Caco-2 (cell line): ENCODE data around the gene ZNF622. TPM values are rescaled to one million over a fixed set of nuclear protein-coding genes. Genes with fewer than 3 reads are reported as not detected.
"Not testable (repeated sequence)": the region's sequence is repeated elsewhere in the genome, so short reads cannot be mapped to it uniquely, and the experiment has no call there.

Source experiments
- BruUV-seq: library from RNA; stranded (reverse); fragments of 400-500 nt; replicated peaks from 2 replicates; lab custom pipeline; 2021; lab: Mats Ljungman, UMichigan
- CTCF ChIA-PET: fragments of 300-600 bp; sonication (Branson Sonifier 250); formaldehyde crosslinking; loops from one replicate; lab custom pipeline; 2022; ENCODE audit warnings: antibody characterized with exemption; lab: Charles Lee
- POLR2A ChIA-PET: fragments of 300-600 bp; sonication (Branson Sonifier 250); formaldehyde crosslinking; loops from one replicate; lab custom pipeline; 2022; ENCODE audit warnings: antibody characterized with exemption; lab: Charles Lee
- DNase-seq, 2 experiments: peaks; one replicate each; pipeline versions ENCODE4 v3.0.0 to v3.0.0-alpha.2; 2020 to 2022
- H3K27me3 ChIP-seq: replicated peaks from 2 replicates; pipeline ENCODE4 v1.6.0; 2011; ENCODE audit warnings: low read length; ENCODE audit not compliant: control insufficient read depth, insufficient read depth
- H3K36me3 ChIP-seq: 2 replicates; pipeline ENCODE4 v1.5.1; 2011; ENCODE audit warnings: low read length; ENCODE audit not compliant: control insufficient read depth, insufficient read depth
- H3K4me1 ChIP-seq: fragments of 250-450 bp; sonication (Bioruptor Pico); 2 replicates; pipeline ENCODE4 v1.5.1; 2020; ENCODE audit warnings: mild to moderate bottlenecking
- H3K4me3 ChIP-seq: 2 replicates; pipeline ENCODE4 v1.5.1; 2011; ENCODE audit warnings: low read depth, mild to moderate bottlenecking, control low read depth, low read length
- H3K9me3 ChIP-seq: fragments of 250-450 bp; sonication (Bioruptor Pico); 2 replicates; pipeline ENCODE4 v1.5.1; 2020; ENCODE audit warnings: mild to moderate bottlenecking, moderate library complexity
- H3K27ac Mint-ChIP-seq: one replicate; pipeline ENCODE4 v1.8.0; 2022; ENCODE audit warnings: mixed read lengths; ENCODE audit not compliant: unreplicated experiment
- H3K27me3 Mint-ChIP-seq: one replicate; pipeline ENCODE4 v1.8.0; 2022; ENCODE audit warnings: mixed read lengths; ENCODE audit not compliant: insufficient read depth, unreplicated experiment
- H3K36me3 Mint-ChIP-seq: one replicate; pipeline ENCODE4 v1.8.0; 2022; ENCODE audit warnings: mild to moderate bottlenecking, mixed read lengths; ENCODE audit not compliant: insufficient read depth, unreplicated experiment
- H3K4me1 Mint-ChIP-seq: one replicate; pipeline ENCODE4 v1.8.0; 2022; ENCODE audit warnings: low read depth, mixed read lengths; ENCODE audit not compliant: unreplicated experiment
- H3K4me3 Mint-ChIP-seq: one replicate; pipeline ENCODE4 v1.8.0; 2022; ENCODE audit warnings: mild to moderate bottlenecking, moderate library complexity, mixed read lengths; ENCODE audit not compliant: unreplicated experiment
- H3K9me3 Mint-ChIP-seq: one replicate; pipeline ENCODE4 v1.8.0; 2022; ENCODE audit warnings: mixed read lengths; ENCODE audit not compliant: unreplicated experiment
- intact Hi-C: fragments of 100-400 bp; cut with micrococcal nuclease; formaldehyde crosslinking; loops from one replicate; pipeline ENCODE4 v1.10.0; 2022; ENCODE audit not compliant: unreplicated experiment
- total RNA-seq: library from RNA; stranded (reverse); gene quantifications from 2 replicates; pipeline ENCODE4 v1.2.3, GENCODE V29; 2022
- TF ChIP-seq, protein P1 (sequence below), 2 experiments: fragments of 200-600 bp in 1 of 2; IDR thresholded peaks; 1 replicate in 1 of 2; 2 replicates in 1 of 2; pipeline versions ENCODE4 v1.5.1 to v1.8.0; 2011 to 2022; ENCODE audit warnings: antibody characterized with exemption in 1 of 2, control low read depth in 1 of 2, inconsistent platforms in 1 of 2, low read depth in 1 of 2, low read length in 1 of 2, mild to moderate bottlenecking in 1 of 2, moderate library complexity in 1 of 2; ENCODE audit not compliant: insufficient read depth in 1 of 2, severe bottlenecking in 1 of 2, unreplicated experiment in 1 of 2

Gene ZNF622
- total RNA-seq, 1 experiment from 2014 or later: 46.0 TPM

DNA sequence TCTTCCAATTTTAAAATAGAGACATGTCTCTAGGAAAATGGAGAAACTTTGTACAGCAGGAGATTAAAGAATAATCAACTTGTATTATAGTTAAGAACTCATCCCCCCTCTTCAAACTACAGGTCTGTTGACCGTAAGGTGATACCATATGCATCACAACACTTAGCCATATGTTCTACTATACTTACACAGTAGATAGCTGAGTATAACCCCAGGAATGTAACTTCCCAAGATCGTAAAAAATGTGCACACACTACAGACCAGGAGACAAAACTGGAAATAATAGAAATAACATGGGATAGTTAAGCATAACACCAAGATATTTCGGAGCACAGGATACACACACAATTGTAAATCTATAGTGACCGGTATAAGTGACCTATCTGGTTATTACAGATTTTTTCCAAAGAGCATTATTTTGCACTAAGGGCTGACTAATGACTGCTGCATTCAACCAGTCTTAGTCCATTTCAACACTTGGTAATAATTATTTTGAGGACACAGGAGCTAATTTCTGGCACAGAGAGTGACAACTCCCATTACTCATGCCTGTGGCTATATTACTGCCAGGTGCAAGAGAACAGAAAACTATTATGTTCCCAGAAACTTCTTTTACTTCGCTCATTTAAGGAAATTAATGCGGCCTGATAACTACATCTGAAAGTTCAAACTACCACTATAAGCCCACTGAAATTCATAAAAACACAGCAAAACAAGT is 15.4 kb upstream of the ZNF622 start:
- H3K4me3 ChIP-seq: no peak overlapping the region
- Mint-ChIP-seq H3K4me3 (no peak overlapping the region), H3K27ac (no peak overlapping the region), H3K4me1 (peaks cover 29% of the 10 kb centered on the region), H3K27me3 (no peaks in the 10 kb centered on the region), H3K36me3 (no peaks in the 10 kb centered on the region), H3K9me3 (no peaks in the 10 kb centered on the region)
- intact Hi-C loops: no loop called here
- TF ChIP-seq, protein P1, sequence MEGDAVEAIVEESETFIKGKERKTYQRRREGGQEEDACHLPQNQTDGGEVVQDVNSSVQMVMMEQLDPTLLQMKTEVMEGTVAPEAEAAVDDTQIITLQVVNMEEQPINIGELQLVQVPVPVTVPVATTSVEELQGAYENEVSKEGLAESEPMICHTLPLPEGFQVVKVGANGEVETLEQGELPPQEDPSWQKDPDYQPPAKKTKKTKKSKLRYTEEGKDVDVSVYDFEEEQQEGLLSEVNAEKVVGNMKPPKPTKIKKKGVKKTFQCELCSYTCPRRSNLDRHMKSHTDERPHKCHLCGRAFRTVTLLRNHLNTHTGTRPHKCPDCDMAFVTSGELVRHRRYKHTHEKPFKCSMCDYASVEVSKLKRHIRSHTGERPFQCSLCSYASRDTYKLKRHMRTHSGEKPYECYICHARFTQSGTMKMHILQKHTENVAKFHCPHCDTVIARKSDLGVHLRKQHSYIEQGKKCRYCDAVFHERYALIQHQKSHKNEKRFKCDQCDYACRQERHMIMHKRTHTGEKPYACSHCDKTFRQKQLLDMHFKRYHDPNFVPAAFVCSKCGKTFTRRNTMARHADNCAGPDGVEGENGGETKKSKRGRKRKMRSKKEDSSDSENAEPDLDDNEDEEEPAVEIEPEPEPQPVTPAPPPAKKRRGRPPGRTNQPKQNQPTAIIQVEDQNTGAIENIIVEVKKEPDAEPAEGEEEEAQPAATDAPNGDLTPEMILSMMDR (IDR thresholded peaks at IDR 0.05; ENCODE audit: insufficient read depth in 1 of 2, low read depth in 1 of 2, low read length in 1 of 2, severe bottlenecking in 1 of 2, unreplicated experiment in 1 of 2): no peak
- H3K9me3 ChIP-seq: no peaks in the 10 kb centered on the region
- H3K36me3 ChIP-seq: no peaks in the 10 kb centered on the region
- POLR2A ChIA-PET: no interaction called here
- H3K4me1 ChIP-seq: peaks cover 49% of the 10 kb centered on the region
- no peak for DNase-seq
- CTCF ChIA-PET: no interaction called here
- BruUV-seq: no TSS peak
- H3K27me3 ChIP-seq: no peaks in the 10 kb centered on the region

DNA sequence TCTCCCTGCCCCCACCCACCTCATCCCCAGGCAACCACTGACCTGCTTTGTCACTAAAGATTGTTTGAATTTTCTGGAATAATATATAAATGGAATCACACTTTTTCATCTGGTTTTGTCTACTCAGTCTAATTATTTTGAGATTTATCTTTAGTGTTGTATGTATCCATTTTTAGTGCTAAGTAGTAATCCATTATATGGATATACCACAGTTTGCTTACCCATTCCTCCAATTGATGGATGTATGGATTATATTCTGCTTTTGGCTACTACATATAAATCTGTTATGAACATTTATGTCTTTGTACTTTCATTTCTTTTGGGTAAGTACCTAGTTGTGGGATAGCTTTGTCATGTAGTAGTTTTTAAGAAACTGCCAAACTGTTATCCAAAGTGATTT is 14.5 kb upstream of the ZNF622 start:
- Histone ChIP-seq H3K4me3 (no peak overlapping the region), H3K9me3 (no peaks in the 10 kb centered on the region), H3K27me3 (no peaks in the 10 kb centered on the region), H3K4me1 (peaks cover 46% of the 10 kb centered on the region), H3K36me3 (no peaks in the 10 kb centered on the region)
- Mint-ChIP-seq H3K4me1 (peaks cover 29% of the 10 kb centered on the region), H3K4me3 (no peak overlapping the region), H3K36me3 (peaks cover 4% of the 10 kb centered on the region), H3K9me3 (no peaks in the 10 kb centered on the region), H3K27me3 (no peaks in the 10 kb centered on the region), H3K27ac (no peak overlapping the region)
- TF ChIP-seq, protein P1 (IDR thresholded peaks at IDR 0.05; ENCODE audit: insufficient read depth in 1 of 2, low read depth in 1 of 2, low read length in 1 of 2, severe bottlenecking in 1 of 2, unreplicated experiment in 1 of 2): no peak
- DNase-seq: no peak
- BruUV-seq: no TSS peak
- ChIA-PET CTCF (no interaction called here), POLR2A (no interaction called here)
- intact Hi-C loops: no loop called here

DNA sequence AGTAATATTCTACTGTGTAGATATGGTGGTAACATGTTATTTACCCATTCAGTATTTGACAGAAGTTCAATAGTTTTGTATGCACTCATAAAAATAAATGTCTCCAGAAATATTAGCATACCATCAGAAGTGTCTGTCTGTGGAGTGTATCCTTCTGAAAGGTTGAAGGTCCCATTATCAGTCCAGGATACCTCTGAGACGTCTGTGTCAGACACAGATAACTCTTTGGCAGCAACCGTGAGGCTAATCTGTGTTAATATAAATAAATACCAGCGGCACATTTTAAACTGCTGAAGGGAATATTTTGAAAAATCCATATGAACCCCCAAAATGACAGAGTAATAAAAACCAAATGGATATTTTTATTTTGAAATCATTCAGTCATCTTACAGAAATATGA is 11.9 kb upstream of the ZNF622 start:
- H3K36me3 ChIP-seq: no peaks in the 10 kb centered on the region
- H3K27me3 ChIP-seq: no peaks in the 10 kb centered on the region
- H3K27me3 Mint-ChIP-seq: no peaks in the 10 kb centered on the region
- H3K4me1 Mint-ChIP-seq: peaks cover 17% of the 10 kb centered on the region
- H3K9me3 Mint-ChIP-seq: no peaks in the 10 kb centered on the region
- CTCF ChIA-PET: no interaction called here
- no peaks in the 10 kb centered on the region for H3K9me3 ChIP-seq
- no peak overlapping the region for H3K27ac Mint-ChIP-seq
- H3K36me3 Mint-ChIP-seq: peaks cover 11% of the 10 kb centered on the region
- no peak for DNase-seq
- no peak overlapping the region for H3K4me3 ChIP-seq
- peaks cover 22% of the 10 kb centered on the region for H3K4me1 ChIP-seq
- H3K4me3 Mint-ChIP-seq: no peak overlapping the region
- POLR2A ChIA-PET: no interaction called here
- intact Hi-C loops: no loop called here
- TF ChIP-seq, protein P1 (IDR thresholded peaks at IDR 0.05; ENCODE audit: insufficient read depth in 1 of 2, low read depth in 1 of 2, low read length in 1 of 2, severe bottlenecking in 1 of 2, unreplicated experiment in 1 of 2): no peak
- no TSS peak for BruUV-seq

DNA sequence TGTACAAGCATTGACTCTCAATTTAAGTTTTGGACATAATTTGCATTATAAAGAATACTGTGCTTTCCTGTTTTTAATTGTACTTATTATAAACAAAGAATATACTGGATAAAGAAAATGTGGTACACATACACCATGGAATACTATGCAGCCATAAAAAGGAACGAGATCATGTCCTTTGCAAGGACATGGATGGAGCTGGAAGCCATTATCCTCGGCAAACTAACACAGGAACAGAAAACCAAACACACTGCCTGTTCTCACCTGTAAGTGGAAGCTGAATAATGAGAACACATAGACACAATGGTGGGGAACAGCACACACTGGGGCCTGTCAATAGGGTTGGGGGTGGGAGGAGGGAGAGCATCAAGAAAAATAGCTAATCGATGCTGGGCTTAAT is 10.8 kb upstream of the ZNF622 start:
- CTCF ChIA-PET, POLR2A ChIA-PET, intact Hi-C loops, H3K36me3 ChIP-seq, H3K27me3 ChIP-seq, H3K9me3 Mint-ChIP-seq, H3K4me3 ChIP-seq, H3K4me3 Mint-ChIP-seq, H3K9me3 ChIP-seq, BruUV-seq, H3K4me1 Mint-ChIP-seq, H3K27ac Mint-ChIP-seq, DNase-seq, H3K27me3 Mint-ChIP-seq: not testable (repeated sequence)
- peaks cover 10% of the 10 kb centered on the region for H3K4me1 ChIP-seq
- H3K36me3 Mint-ChIP-seq: peaks cover 11% of the 10 kb centered on the region
